HEK293T (cell line): ENCODE data around the gene ATXN7L2.

Experiments
- BHLHE40 ChIP-seq: fragments of 450-650 bp; IDR thresholded peaks from 2 replicates; pipeline ENCODE4 v1.6.1; 2016; ENCODE audit warnings: mild to moderate bottlenecking, moderate library complexity, borderline replicate concordance
- CTBP1 ChIP-seq: fragments of 450-650 bp; IDR thresholded peaks from 2 replicates; pipeline ENCODE4 v1.6.1; 2016; ENCODE audit warnings: borderline replicate concordance
- ELF4 ChIP-seq: fragments of 450-650 bp; IDR thresholded peaks from 2 replicates; pipeline ENCODE4 v1.6.1; 2017; ENCODE audit warnings: antibody characterized with exemption
- FOXA1 ChIP-seq: fragments of 450-650 bp; IDR thresholded peaks from 2 replicates; pipeline ENCODE4 v1.6.1; 2016; ENCODE audit warnings: mild to moderate bottlenecking
- FOXK2 ChIP-seq: fragments of 450-650 bp; IDR thresholded peaks from 2 replicates; pipeline ENCODE4 v1.6.1; 2016; ENCODE audit warnings: mild to moderate bottlenecking
- FOXM1 ChIP-seq: fragments of 450-650 bp; IDR thresholded peaks from 2 replicates; pipeline ENCODE4 v1.6.1; 2017; ENCODE audit warnings: mild to moderate bottlenecking, borderline replicate concordance
- L3MBTL2 ChIP-seq: fragments of 450-650 bp; conservative IDR thresholded peaks from 2 replicates; pipeline ENCODE4 v1.6.1; 2016; ENCODE audit warnings: mild to moderate bottlenecking
- LEF1 ChIP-seq: fragments of 450-650 bp; IDR thresholded peaks from 2 replicates; pipeline ENCODE4 v1.6.1; 2017; ENCODE audit warnings: mild to moderate bottlenecking, borderline replicate concordance
- NFRKB ChIP-seq: fragments of 450-650 bp; IDR thresholded peaks from 2 replicates; pipeline ENCODE4 v1.6.1; 2016; ENCODE audit warnings: mild to moderate bottlenecking, moderate library complexity
- PKNOX1 ChIP-seq: fragments of 450-650 bp; IDR thresholded peaks from 2 replicates; pipeline ENCODE4 v1.6.1; 2016
- SP1 ChIP-seq: fragments of 450-650 bp; IDR thresholded peaks from 2 replicates; pipeline ENCODE4 v1.6.1; 2017
- SUZ12 ChIP-seq: fragments of 450-650 bp; IDR thresholded peaks from 2 replicates; pipeline ENCODE4 v1.6.1; 2016; ENCODE audit warnings: mild to moderate bottlenecking
- TARDBP ChIP-seq: fragments of 450-650 bp; IDR thresholded peaks from 2 replicates; pipeline ENCODE4 v1.6.1; 2016
- ZNF384 ChIP-seq: fragments of 450-650 bp; IDR thresholded peaks from 2 replicates; pipeline ENCODE4 v1.6.1; 2016

GRCh38 chr1:109491372-109491771 lies 7.7 kb downstream of the ATXN7L2 start:
- TF ChIP-seq ZNF384 (no peak), SP1 (no peak), FOXA1 (no peak), L3MBTL2 (no peak), TARDBP (no peak), CTBP1 (no peak), LEF1 (no peak), FOXM1 (no peak), NFRKB (no peak), FOXK2 (no peak), SUZ12 (no peak), ELF4 (no peak), PKNOX1 (no peak), BHLHE40 (no peak)
